ENCODE measurements around the gene ELMOD2.

Gene ELMOD2

DNA sequence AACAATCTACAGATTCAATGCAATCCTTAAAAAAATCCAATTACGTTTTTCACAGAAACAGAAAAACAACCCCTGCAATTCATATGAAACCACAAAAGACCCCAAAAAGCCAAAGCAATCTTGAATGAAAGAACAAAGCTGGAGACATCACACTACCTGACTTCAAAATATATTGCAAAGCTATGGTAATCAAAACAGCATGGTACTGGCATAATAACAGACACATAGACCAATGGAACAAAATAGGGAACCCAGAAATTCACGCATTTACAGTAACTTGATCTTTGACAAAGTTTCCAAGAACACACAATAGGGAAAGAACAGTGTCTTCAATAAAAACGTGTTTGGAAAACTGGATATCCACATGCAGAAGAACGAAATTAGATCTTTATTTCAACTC lies 40.5 kb upstream of the ELMOD2 start:
- no peak overlapping the region for H3K4me3 ChIP-seq (ENCODE audit: low read depth, low read length)
- ChIA-PET CTCF (no interaction called here), POLR2A (no interaction called here)
- TF ChIP-seq KLF1 (tag by site-specific recombination; IDR thresholded peaks at IDR 0.05) (no peak), SETDB1 (IDR thresholded peaks at IDR 0.05; ENCODE audit: insufficient read length, low read length) (peak; percentile 60), ZNF280D (tag by site-specific recombination; IDR thresholded peaks at IDR 0.05) (0 out of 2 replicates have a peak, but pooled peaks have one; percentile 44), ZNF701 (tag by site-specific recombination; IDR thresholded peaks at IDR 0.05) (no peak), GLIS1 (tag by site-specific recombination; IDR thresholded peaks at IDR 0.05) (no peak), ZNF24 (tag by site-specific recombination; IDR thresholded peaks at IDR 0.05) (no peak)
- no peaks in the 10 kb centered on the region for H3K4me1 ChIP-seq (ENCODE audit: control insufficient read depth, insufficient read depth, low read length)
- no peaks in the 10 kb centered on the region for H3K36me3 ChIP-seq (ENCODE audit: control insufficient read depth in 2 of 2, insufficient read depth in 1 of 2, low read length in 2 of 2)
- H3K9me3 ChIP-seq (ENCODE audit: control insufficient read depth, insufficient read depth, low read depth, low read length): no peaks in the 10 kb centered on the region
- no peak overlapping the region for H3K27ac ChIP-seq (ENCODE audit: extremely low read depth, low read depth, low read length)

DNA sequence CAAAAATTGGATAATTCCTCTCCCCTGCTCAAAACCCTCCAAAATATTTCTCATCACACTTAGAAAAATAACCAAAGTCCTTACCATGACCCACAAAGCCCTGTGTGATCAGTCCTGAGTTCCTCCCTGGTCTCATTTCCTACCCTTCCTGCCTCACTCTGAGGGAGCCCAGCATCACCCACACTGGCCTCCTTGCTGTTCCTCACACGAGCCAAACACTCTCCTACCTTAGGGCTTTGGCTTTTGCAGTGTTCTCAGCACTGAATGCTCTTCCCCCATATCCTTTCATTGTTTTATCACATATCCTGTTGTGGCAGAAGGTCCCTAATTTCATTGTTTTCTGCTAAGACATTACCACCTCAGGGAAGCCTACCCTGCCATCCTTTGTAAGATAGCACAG lies 38.0 kb upstream of the ELMOD2 start:
- TF ChIP-seq ZNF707 (tag by site-specific recombination; IDR thresholded peaks at IDR 0.05) (no peak), ZBTB26 (tag by site-specific recombination; optimal IDR thresholded peaks at IDR 0.05) (no peak), ZNF133 (tag by site-specific recombination; IDR thresholded peaks at IDR 0.05) (no peak)
- CTCF ChIA-PET: no interaction called here
- H3K27ac ChIP-seq (ENCODE audit: extremely low read depth, low read depth, low read length): no peak overlapping the region
- POLR2A ChIA-PET: no interaction called here
- no peaks in the 10 kb centered on the region for H3K4me1 ChIP-seq (ENCODE audit: control insufficient read depth, insufficient read depth, low read length)
- no peaks in the 10 kb centered on the region for H3K36me3 ChIP-seq (ENCODE audit: control insufficient read depth in 2 of 2, insufficient read depth in 1 of 2, low read length in 2 of 2)
- no peaks in the 10 kb centered on the region for H3K9me3 ChIP-seq (ENCODE audit: control insufficient read depth, insufficient read depth, low read depth, low read length)
- H3K4me3 ChIP-seq (ENCODE audit: low read depth, low read length): no peak overlapping the region

DNA sequence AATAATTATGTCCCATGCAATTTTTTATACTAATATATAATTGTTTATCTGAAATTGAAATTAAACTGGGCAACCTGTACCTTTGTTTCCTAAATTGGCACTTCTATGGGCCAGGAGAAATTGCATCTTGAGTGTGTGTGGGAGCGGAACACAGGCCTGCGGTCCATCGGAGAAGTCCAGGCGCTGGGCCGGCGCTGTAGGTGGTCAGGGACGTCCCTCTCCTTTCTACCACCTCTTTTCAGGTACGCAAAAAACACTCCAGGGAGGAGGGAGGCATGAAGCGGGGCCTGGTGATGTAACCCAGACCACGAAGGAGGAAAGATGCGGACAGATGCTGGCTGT lies 26.6 kb upstream of the ELMOD2 start:
- ChIA-PET CTCF (no interaction called here), POLR2A (no interaction called here)
- Histone ChIP-seq H3K27ac (ENCODE audit: extremely low read depth, low read depth, low read length) (no peak overlapping the region), H3K4me1 (ENCODE audit: control insufficient read depth, insufficient read depth, low read length) (no peaks in the 10 kb centered on the region), H3K36me3 (ENCODE audit: control insufficient read depth in 2 of 2, insufficient read depth in 1 of 2, low read length in 2 of 2) (no peaks in the 10 kb centered on the region), H3K4me3 (ENCODE audit: low read depth, low read length) (no peak overlapping the region), H3K9me3 (ENCODE audit: control insufficient read depth, insufficient read depth, low read depth, low read length) (no peaks in the 10 kb centered on the region)
- TF ChIP-seq ZNF843 (tag by site-specific recombination; IDR thresholded peaks at IDR 0.05) (no peak), PRDM10 (tag by site-specific recombination; IDR thresholded peaks at IDR 0.05) (no peak), KLF1 (tag by site-specific recombination; IDR thresholded peaks at IDR 0.05) (no peak), ZNF416 (tag by site-specific recombination; IDR thresholded peaks at IDR 0.05) (no peak), ZNF121 (tag by site-specific recombination; IDR thresholded peaks at IDR 0.05) (no peak), ZNF626 (tag by site-specific recombination; IDR thresholded peaks at IDR 0.05) (no peak), ZBTB17 (tag by site-specific recombination; IDR thresholded peaks at IDR 0.05) (no peak), ZNF391 (tag by site-specific recombination; IDR thresholded peaks at IDR 0.05; ENCODE audit: borderline replicate concordance, low read depth) (no peak), SP2 (tag by site-specific recombination; IDR thresholded peaks at IDR 0.05) (no peak)
- TF ChIP-seq, protein P1, sequence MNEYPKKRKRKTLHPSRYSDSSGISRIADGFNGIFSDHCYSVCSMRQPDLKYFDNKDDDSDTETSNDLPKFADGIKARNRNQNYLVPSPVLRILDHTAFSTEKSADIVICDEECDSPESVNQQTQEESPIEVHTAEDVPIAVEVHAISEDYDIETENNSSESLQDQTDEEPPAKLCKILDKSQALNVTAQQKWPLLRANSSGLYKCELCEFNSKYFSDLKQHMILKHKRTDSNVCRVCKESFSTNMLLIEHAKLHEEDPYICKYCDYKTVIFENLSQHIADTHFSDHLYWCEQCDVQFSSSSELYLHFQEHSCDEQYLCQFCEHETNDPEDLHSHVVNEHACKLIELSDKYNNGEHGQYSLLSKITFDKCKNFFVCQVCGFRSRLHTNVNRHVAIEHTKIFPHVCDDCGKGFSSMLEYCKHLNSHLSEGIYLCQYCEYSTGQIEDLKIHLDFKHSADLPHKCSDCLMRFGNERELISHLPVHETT (tag by site-specific recombination; IDR thresholded peaks at IDR 0.05): no peak
- TF ChIP-seq, protein P2, sequence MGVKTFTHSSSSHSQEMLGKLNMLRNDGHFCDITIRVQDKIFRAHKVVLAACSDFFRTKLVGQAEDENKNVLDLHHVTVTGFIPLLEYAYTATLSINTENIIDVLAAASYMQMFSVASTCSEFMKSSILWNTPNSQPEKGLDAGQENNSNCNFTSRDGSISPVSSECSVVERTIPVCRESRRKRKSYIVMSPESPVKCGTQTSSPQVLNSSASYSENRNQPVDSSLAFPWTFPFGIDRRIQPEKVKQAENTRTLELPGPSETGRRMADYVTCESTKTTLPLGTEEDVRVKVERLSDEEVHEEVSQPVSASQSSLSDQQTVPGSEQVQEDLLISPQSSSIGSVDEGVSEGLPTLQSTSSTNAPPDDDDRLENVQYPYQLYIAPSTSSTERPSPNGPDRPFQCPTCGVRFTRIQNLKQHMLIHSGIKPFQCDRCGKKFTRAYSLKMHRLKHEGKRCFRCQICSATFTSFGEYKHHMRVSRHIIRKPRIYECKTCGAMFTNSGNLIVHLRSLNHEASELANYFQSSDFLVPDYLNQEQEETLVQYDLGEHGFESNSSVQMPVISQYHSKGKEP (tag by site-specific recombination; IDR thresholded peaks at IDR 0.05): no peak

Measured in HEK293 (cell line).